Measurements from ENCODE around the gene GALNS. TPM values are rescaled to one million over a fixed set of nuclear protein-coding genes. Genes with fewer than 3 reads are reported as not detected.

Gene GALNS
- polyA plus RNA-seq, 1 donor from 2014 or later, result 19.4 TPM

GRCh38 chr16:88810166-88810911 is 46.4 kb downstream of the GALNS start:
- Histone ChIP-seq H3K9me2 (ENCODE audit: insufficient read depth, low read length) (no peaks in the 10 kb centered on the region), H3K79me2 (replicated peaks; ENCODE audit: insufficient read depth, low read length) (no peaks in the 10 kb centered on the region), H3K27ac (ENCODE audit: low read length) (no peak overlapping the region), H3K27me3 (ENCODE audit: insufficient read depth, low read depth, low read length) (no peaks in the 10 kb centered on the region), H3F3A (ENCODE audit: insufficient read depth, low read length, poor library complexity, severe bottlenecking) (no peaks in the 10 kb centered on the region), H3K4me3 (ENCODE audit: low read length) (peak overlapping the region; percentile 94), H2AFZ (ENCODE audit: low read depth, low read length) (no peak overlapping the region), H3K36me3 (ENCODE audit: insufficient read depth, low read length) (no peaks in the 10 kb centered on the region), H4K20me1 (ENCODE audit: insufficient read depth) (no peaks in the 10 kb centered on the region), H3K9ac (ENCODE audit: low read length) (peak overlapping the region; percentile 78), H3K9me3 (ENCODE audit: low read length) (no peaks in the 10 kb centered on the region), H3K4me2 (ENCODE audit: low read length) (peak overlapping the region; percentile 80)
- TF ChIP-seq MXI1 (conservative IDR thresholded peaks at IDR 0.05; ENCODE audit: poor library complexity, severe bottlenecking) (no peak), TAF1 (IDR thresholded peaks at IDR 0.05; ENCODE audit: low read depth) (no peak), EZH2 (IDR thresholded peaks at IDR 0.05; ENCODE audit: borderline replicate concordance, insufficient read depth, low read length, poor library complexity, severe bottlenecking) (no peak), SMC3 (conservative IDR thresholded peaks at IDR 0.05; ENCODE audit: poor library complexity) (no peak), POLR2AphosphoS5 (IDR thresholded peaks at IDR 0.05) (no peak), RAD21 (conservative IDR thresholded peaks at IDR 0.05) (no peak), EP300 (conservative IDR thresholded peaks at IDR 0.05; ENCODE audit: poor library complexity, severe bottlenecking) (no peak), REST (IDR thresholded peaks at IDR 0.05; ENCODE audit: borderline replicate concordance) (no peak)
- TF ChIP-seq, protein P1, sequence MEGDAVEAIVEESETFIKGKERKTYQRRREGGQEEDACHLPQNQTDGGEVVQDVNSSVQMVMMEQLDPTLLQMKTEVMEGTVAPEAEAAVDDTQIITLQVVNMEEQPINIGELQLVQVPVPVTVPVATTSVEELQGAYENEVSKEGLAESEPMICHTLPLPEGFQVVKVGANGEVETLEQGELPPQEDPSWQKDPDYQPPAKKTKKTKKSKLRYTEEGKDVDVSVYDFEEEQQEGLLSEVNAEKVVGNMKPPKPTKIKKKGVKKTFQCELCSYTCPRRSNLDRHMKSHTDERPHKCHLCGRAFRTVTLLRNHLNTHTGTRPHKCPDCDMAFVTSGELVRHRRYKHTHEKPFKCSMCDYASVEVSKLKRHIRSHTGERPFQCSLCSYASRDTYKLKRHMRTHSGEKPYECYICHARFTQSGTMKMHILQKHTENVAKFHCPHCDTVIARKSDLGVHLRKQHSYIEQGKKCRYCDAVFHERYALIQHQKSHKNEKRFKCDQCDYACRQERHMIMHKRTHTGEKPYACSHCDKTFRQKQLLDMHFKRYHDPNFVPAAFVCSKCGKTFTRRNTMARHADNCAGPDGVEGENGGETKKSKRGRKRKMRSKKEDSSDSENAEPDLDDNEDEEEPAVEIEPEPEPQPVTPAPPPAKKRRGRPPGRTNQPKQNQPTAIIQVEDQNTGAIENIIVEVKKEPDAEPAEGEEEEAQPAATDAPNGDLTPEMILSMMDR (IDR thresholded peaks at IDR 0.05; ENCODE audit: poor library complexity, severe bottlenecking), result no peak

DNA sequence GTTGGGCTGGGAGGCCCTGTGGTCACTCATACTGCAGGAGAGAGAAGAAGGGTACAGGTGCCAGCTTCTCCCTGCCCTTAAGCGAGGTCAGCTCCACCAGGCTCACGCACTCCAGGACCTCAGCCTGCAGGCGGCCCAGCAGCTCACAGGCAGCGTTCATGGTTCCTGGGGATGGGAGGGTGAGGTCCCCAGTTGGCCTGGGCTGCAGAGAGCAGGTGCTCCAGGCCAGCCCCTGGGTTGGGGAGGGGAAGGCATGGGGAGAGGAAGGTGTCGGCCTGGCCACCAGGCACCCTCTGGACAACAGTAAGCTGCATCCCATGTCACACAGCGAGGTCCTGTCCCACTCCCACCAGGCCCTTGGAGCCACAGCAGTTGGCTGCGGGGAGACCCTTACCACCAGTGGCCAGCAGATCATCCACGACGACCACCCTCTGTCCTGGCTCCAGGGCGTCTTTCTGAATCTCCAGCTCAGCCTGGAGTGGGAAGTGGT is 47.0 kb downstream of the GALNS start:
- no peak overlapping the region for H3K4me3 ChIP-seq (ENCODE audit: low read length)
- no peaks in the 10 kb centered on the region for H3K27me3 ChIP-seq (ENCODE audit: insufficient read depth, low read depth, low read length)
- H2AFZ ChIP-seq (ENCODE audit: low read depth, low read length), result no peak overlapping the region
- no peaks in the 10 kb centered on the region for H3K9me2 ChIP-seq (ENCODE audit: insufficient read depth, low read length)
- no peak overlapping the region for H3K4me2 ChIP-seq (ENCODE audit: low read length)
- H3K79me2 ChIP-seq (replicated peaks; ENCODE audit: insufficient read depth, low read length), result peaks cover under 1% of the 10 kb centered on the region
- no peaks in the 10 kb centered on the region for H3K9me3 ChIP-seq (ENCODE audit: low read length)
- H4K20me1 ChIP-seq (ENCODE audit: insufficient read depth), result no peaks in the 10 kb centered on the region
- H3K27ac ChIP-seq (ENCODE audit: low read length), result no peak overlapping the region
- H3F3A ChIP-seq (ENCODE audit: insufficient read depth, low read length, poor library complexity, severe bottlenecking), result no peaks in the 10 kb centered on the region
- no peak overlapping the region for H3K9ac ChIP-seq (ENCODE audit: low read length)
- H3K36me3 ChIP-seq (ENCODE audit: insufficient read depth, low read length), result no peaks in the 10 kb centered on the region
- no peak for TF ChIP-seq TAF1 (IDR thresholded peaks at IDR 0.05; ENCODE audit: low read depth)
- no peak for TF ChIP-seq EP300 (conservative IDR thresholded peaks at IDR 0.05; ENCODE audit: poor library complexity, severe bottlenecking)
- no peak for TF ChIP-seq SMC3 (conservative IDR thresholded peaks at IDR 0.05; ENCODE audit: poor library complexity)
- no peak for TF ChIP-seq MXI1 (conservative IDR thresholded peaks at IDR 0.05; ENCODE audit: poor library complexity, severe bottlenecking)
- no peak for TF ChIP-seq EZH2 (IDR thresholded peaks at IDR 0.05; ENCODE audit: borderline replicate concordance, insufficient read depth, low read length, poor library complexity, severe bottlenecking)
- TF ChIP-seq, protein P1 (IDR thresholded peaks at IDR 0.05; ENCODE audit: poor library complexity, severe bottlenecking), result no peak
- no peak for TF ChIP-seq RAD21 (conservative IDR thresholded peaks at IDR 0.05)
- TF ChIP-seq REST (IDR thresholded peaks at IDR 0.05; ENCODE audit: borderline replicate concordance), result no peak
- TF ChIP-seq POLR2AphosphoS5 (IDR thresholded peaks at IDR 0.05), result no peak
